ENCODE data around the gene WDFY4.

The WDFY4 gene

GRCh38 chr10:48821692-48822091, 137.0 kb downstream of the WDFY4 start:
- Histone ChIP-seq H3K27ac (ENCODE audit: low read depth, low read length) (no peak overlapping the region), H2BK120ac (ENCODE audit: insufficient read depth, low read length, poor library complexity) (no peak overlapping the region), H3K79me2 (ENCODE audit: control insufficient read depth, insufficient read depth, low read length, poor library complexity) (no peaks in the 10 kb centered on the region), H3K4me2 (ENCODE audit: low read length) (no peak overlapping the region), H3K14ac (ENCODE audit: low read length) (no peak overlapping the region), H4K8ac (ENCODE audit: low read depth, low read length) (no peak overlapping the region), H3K79me1 (ENCODE audit: low read length) (no peaks in the 10 kb centered on the region), H2AFZ (ENCODE audit: insufficient read depth, low read length, poor library complexity) (no peak overlapping the region), H2BK12ac (ENCODE audit: low read length) (no peak overlapping the region), H3K4me1 (ENCODE audit: control insufficient read depth in 1 of 2, insufficient read depth in 2 of 2, low read length in 2 of 2) (no peaks in the 10 kb centered on the region), H3K18ac (ENCODE audit: low read length) (no peak overlapping the region), H3K4ac (ENCODE audit: low read depth, low read length) (no peak overlapping the region), H3K36me3 (ENCODE audit: control insufficient read depth in 1 of 2, insufficient read depth in 2 of 2, low read length in 2 of 2) (no peaks in the 10 kb centered on the region), H3K23ac (ENCODE audit: low read length) (no peak overlapping the region), H2BK5ac (ENCODE audit: low read depth, low read length, poor library complexity) (no peak overlapping the region), H3K9me3 (ENCODE audit: insufficient read depth, low read depth, low read length) (peaks cover 2% of the 10 kb centered on the region), H3K9ac (ENCODE audit: low read length) (no peak overlapping the region), H4K12ac (ENCODE audit: low read depth, low read length) (no peak overlapping the region), H3K4me3 (ENCODE audit: low read depth, low read length) (no peak overlapping the region), H3K27me3 (ENCODE audit: insufficient read depth, low read length) (no peaks in the 10 kb centered on the region), H2AK5ac (ENCODE audit: low read length) (no peak overlapping the region), H4K91ac (ENCODE audit: low read depth, low read length) (no peak overlapping the region)
- WGBS (ENCODE audit: extremely low coverage, insufficient coverage, insufficient read length) = no CpG with 5 or more reads among the region's 3 CpGs
- DNase-seq = no peak

DNA sequence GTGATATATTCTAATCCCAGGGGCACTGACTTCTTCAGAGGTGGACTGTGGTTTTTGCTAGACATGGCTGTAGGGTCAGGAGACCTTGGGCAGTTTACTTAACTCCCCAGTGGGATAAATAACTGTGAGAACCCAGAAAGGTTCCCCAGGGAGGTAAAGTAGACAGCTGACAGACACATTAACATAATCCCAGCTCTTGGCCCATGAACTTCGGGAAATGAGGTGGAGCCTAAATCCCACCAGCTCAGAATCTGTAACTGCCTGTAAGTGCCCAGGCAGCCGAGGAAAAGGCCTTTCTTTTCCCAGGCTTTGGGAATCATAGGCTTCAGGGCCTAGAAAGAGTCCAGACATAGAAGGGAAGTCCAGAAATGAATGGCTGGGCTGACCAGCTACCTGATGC, 149.0 kb downstream of the WDFY4 start:
- H3K9me3 ChIP-seq (ENCODE audit: insufficient read depth, low read depth, low read length) = peaks cover 2% of the 10 kb centered on the region
- no peaks in the 10 kb centered on the region for H3K79me2 ChIP-seq (ENCODE audit: control insufficient read depth, insufficient read depth, low read length, poor library complexity)
- H3K23ac ChIP-seq (ENCODE audit: low read length) = no peak overlapping the region
- no peak overlapping the region for H2BK5ac ChIP-seq (ENCODE audit: low read depth, low read length, poor library complexity)
- H3K4me2 ChIP-seq (ENCODE audit: low read length) = no peak overlapping the region
- H3K79me1 ChIP-seq (ENCODE audit: low read length) = no peaks in the 10 kb centered on the region
- H3K14ac ChIP-seq (ENCODE audit: low read length) = no peak overlapping the region
- no peak overlapping the region for H3K27ac ChIP-seq (ENCODE audit: low read depth, low read length)
- no peak for DNase-seq
- no peak overlapping the region for H3K18ac ChIP-seq (ENCODE audit: low read length)
- H4K91ac ChIP-seq (ENCODE audit: low read depth, low read length) = no peak overlapping the region
- H3K27me3 ChIP-seq (ENCODE audit: insufficient read depth, low read length) = no peaks in the 10 kb centered on the region
- no peak overlapping the region for H2BK12ac ChIP-seq (ENCODE audit: low read length)
- H3K36me3 ChIP-seq (ENCODE audit: control insufficient read depth in 1 of 2, insufficient read depth in 2 of 2, low read length in 2 of 2) = no peaks in the 10 kb centered on the region
- H2AFZ ChIP-seq (ENCODE audit: insufficient read depth, low read length, poor library complexity) = no peak overlapping the region
- no peak overlapping the region for H4K8ac ChIP-seq (ENCODE audit: low read depth, low read length)
- H3K4ac ChIP-seq (ENCODE audit: low read depth, low read length) = no peak overlapping the region
- WGBS (ENCODE audit: extremely low coverage, insufficient coverage, insufficient read length) = no CpG with 5 or more reads among the region's 2 CpGs
- H3K4me1 ChIP-seq (ENCODE audit: control insufficient read depth in 1 of 2, insufficient read depth in 2 of 2, low read length in 2 of 2) = no peaks in the 10 kb centered on the region
- no peak overlapping the region for H2BK120ac ChIP-seq (ENCODE audit: insufficient read depth, low read length, poor library complexity)
- H4K12ac ChIP-seq (ENCODE audit: low read depth, low read length) = no peak overlapping the region
- no peak overlapping the region for H2AK5ac ChIP-seq (ENCODE audit: low read length)
- no peak overlapping the region for H3K9ac ChIP-seq (ENCODE audit: low read length)
- no peak overlapping the region for H3K4me3 ChIP-seq (ENCODE audit: low read depth, low read length)

DNA sequence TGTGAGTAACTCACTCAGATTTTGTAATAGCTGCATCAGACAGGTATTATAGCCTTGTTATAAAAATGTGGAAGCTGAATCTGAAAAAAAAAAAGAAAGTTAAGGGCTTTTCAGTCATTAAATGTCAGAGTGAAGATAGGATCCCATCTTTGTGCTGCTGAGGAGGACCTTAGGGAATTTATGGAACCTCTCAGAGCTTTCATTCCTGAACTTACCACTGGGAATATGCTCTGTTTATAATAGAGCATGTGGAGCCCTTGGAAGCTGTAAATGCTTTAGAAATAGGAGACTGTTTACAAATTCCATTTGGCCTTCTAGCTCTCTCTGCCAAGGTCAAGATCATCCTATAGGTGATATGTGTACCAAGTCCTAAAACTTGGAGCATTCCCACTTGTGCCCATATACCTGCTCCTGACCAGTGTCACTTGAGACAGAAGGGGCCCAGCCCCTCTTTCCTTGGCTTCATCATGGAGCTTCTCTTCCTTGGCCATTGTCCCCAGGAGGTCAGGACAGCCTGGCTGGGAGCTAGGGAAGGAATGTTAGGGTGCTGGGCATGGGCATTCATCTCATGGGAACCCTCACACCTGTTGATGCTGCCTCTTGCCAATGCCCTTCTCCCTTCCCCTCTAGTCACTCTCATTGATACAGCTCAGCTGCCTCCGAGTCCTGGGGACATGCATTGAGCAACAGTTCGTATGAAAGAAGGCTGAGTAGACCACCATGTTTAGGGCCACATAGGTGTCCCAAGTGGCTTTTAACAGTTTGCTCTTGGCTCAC, 149.7 kb downstream of the WDFY4 start:
- Histone ChIP-seq H2AK5ac (ENCODE audit: low read length) (no peak overlapping the region), H3K9ac (ENCODE audit: low read length) (peak overlapping the region; percentile 24), H3K27ac (ENCODE audit: low read depth, low read length) (no peak overlapping the region), H3K9me3 (ENCODE audit: insufficient read depth, low read depth, low read length) (peaks cover 2% of the 10 kb centered on the region), H3K4me1 (ENCODE audit: control insufficient read depth in 1 of 2, insufficient read depth in 2 of 2, low read length in 2 of 2) (no peaks in the 10 kb centered on the region), H3K79me2 (ENCODE audit: control insufficient read depth, insufficient read depth, low read length, poor library complexity) (no peaks in the 10 kb centered on the region), H3K36me3 (ENCODE audit: control insufficient read depth in 1 of 2, insufficient read depth in 2 of 2, low read length in 2 of 2) (no peaks in the 10 kb centered on the region), H2BK12ac (ENCODE audit: low read length) (no peak overlapping the region), H2BK120ac (ENCODE audit: insufficient read depth, low read length, poor library complexity) (no peak overlapping the region), H3K27me3 (ENCODE audit: insufficient read depth, low read length) (no peaks in the 10 kb centered on the region), H4K12ac (ENCODE audit: low read depth, low read length) (no peak overlapping the region), H3K79me1 (ENCODE audit: low read length) (no peaks in the 10 kb centered on the region), H3K23ac (ENCODE audit: low read length) (no peak overlapping the region), H3K14ac (ENCODE audit: low read length) (no peak overlapping the region), H3K18ac (ENCODE audit: low read length) (no peak overlapping the region), H3K4me3 (ENCODE audit: low read depth, low read length) (no peak overlapping the region), H3K4ac (ENCODE audit: low read depth, low read length) (no peak overlapping the region), H4K91ac (ENCODE audit: low read depth, low read length) (no peak overlapping the region), H4K8ac (ENCODE audit: low read depth, low read length) (no peak overlapping the region), H2AFZ (ENCODE audit: insufficient read depth, low read length, poor library complexity) (no peak overlapping the region), H2BK5ac (ENCODE audit: low read depth, low read length, poor library complexity) (no peak overlapping the region), H3K4me2 (ENCODE audit: low read length) (no peak overlapping the region)
- WGBS (ENCODE audit: extremely low coverage, insufficient coverage, insufficient read length) = no CpG with 5 or more reads among the region's 2 CpGs
- DNase-seq = no peak

DNA sequence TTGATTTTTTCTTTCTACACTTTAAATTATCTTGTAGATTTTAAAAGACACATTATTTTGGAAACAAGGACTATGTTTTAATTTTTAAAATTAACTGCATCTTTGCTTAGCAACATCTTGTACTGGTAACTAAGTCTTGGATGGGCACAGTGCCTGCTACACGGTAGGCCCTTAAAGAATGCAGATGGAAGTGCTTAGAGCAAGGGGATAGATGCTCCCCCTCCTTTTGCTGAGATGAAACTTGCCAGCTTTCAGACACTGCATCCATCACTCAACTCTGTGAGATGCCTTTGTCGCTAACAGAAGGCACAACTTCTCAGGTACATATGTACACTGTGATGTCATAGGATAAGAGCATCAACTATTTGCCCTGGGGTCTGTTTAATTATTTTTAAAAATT, 151.1 kb downstream of the WDFY4 start:
- H3K27ac ChIP-seq (ENCODE audit: low read depth, low read length) = no peak overlapping the region
- H3K4me3 ChIP-seq (ENCODE audit: low read depth, low read length) = no peak overlapping the region
- H3K36me3 ChIP-seq (ENCODE audit: control insufficient read depth in 1 of 2, insufficient read depth in 2 of 2, low read length in 2 of 2) = no peaks in the 10 kb centered on the region
- no peak overlapping the region for H4K12ac ChIP-seq (ENCODE audit: low read depth, low read length)
- no peaks in the 10 kb centered on the region for H3K79me1 ChIP-seq (ENCODE audit: low read length)
- H3K18ac ChIP-seq (ENCODE audit: low read length) = no peak overlapping the region
- H2BK12ac ChIP-seq (ENCODE audit: low read length) = no peak overlapping the region
- peaks cover 2% of the 10 kb centered on the region for H3K9me3 ChIP-seq (ENCODE audit: insufficient read depth, low read depth, low read length)
- H3K27me3 ChIP-seq (ENCODE audit: insufficient read depth, low read length) = no peaks in the 10 kb centered on the region
- H3K4me2 ChIP-seq (ENCODE audit: low read length) = no peak overlapping the region
- H3K14ac ChIP-seq (ENCODE audit: low read length) = no peak overlapping the region
- H3K79me2 ChIP-seq (ENCODE audit: control insufficient read depth, insufficient read depth, low read length, poor library complexity) = no peaks in the 10 kb centered on the region
- H2BK5ac ChIP-seq (ENCODE audit: low read depth, low read length, poor library complexity) = no peak overlapping the region
- no peak overlapping the region for H4K91ac ChIP-seq (ENCODE audit: low read depth, low read length)
- H4K8ac ChIP-seq (ENCODE audit: low read depth, low read length) = no peak overlapping the region
- H2AFZ ChIP-seq (ENCODE audit: insufficient read depth, low read length, poor library complexity) = no peak overlapping the region
- no peak overlapping the region for H3K9ac ChIP-seq (ENCODE audit: low read length)
- no peak overlapping the region for H2AK5ac ChIP-seq (ENCODE audit: low read length)
- H3K4me1 ChIP-seq (ENCODE audit: control insufficient read depth in 1 of 2, insufficient read depth in 2 of 2, low read length in 2 of 2) = no peaks in the 10 kb centered on the region
- no peak overlapping the region for H2BK120ac ChIP-seq (ENCODE audit: insufficient read depth, low read length, poor library complexity)
- no peak overlapping the region for H3K23ac ChIP-seq (ENCODE audit: low read length)
- WGBS (ENCODE audit: extremely low coverage, insufficient coverage, insufficient read length) = no CpG with 5 or more reads among the region's 2 CpGs
- no peak overlapping the region for H3K4ac ChIP-seq (ENCODE audit: low read depth, low read length)
- DNase-seq = no peak
